Heart left ventricle (tissue), 16 donors: ENCODE results near the gene FAM228B. TPM values are rescaled to one million over a fixed set of nuclear protein-coding genes. Genes with fewer than 3 reads are reported as not detected.

Source experiments
- ATAC-seq, 4 donors: fragments of 200-7000 bp; cut with Tn5 transposase; one replicate each; pipeline ENCODE4 v1.9.1; 2020 to 2022; ENCODE audit warnings: moderate library complexity in 4 of 4, mild to moderate bottlenecking in 3 of 4, moderate number of reproducible peaks in 1 of 4
- DNase-seq, 5 donors: peaks; one replicate each; pipeline ENCODE4 v3.0.0-alpha.2; 2020
- H3K27ac ChIP-seq, 12 donors: fragments of 200-600 bp; sonication (generic) in 4 of 12; one replicate each; pipeline versions ENCODE4 v1.5.0 to v1.8.0; 2016 to 2022; ENCODE audit warnings: mild to moderate bottlenecking in 2 of 12
- H3K27me3 ChIP-seq, 9 donors: fragments of 200-600 bp; sonication (generic) in 2 of 9; one replicate each; pipeline versions ENCODE4 v1.5.1 to v1.8.0; 2016 to 2022; ENCODE audit warnings: mild to moderate bottlenecking in 3 of 9
- H3K36me3 ChIP-seq, 9 donors: fragments of 200-600 bp; sonication (generic) in 2 of 9; one replicate each; pipeline versions ENCODE4 v1.5.0 to v1.8.0; 2018 to 2022; ENCODE audit warnings: mild to moderate bottlenecking in 2 of 9
- H3K4me1 ChIP-seq, 12 donors: fragments of 200-600 bp; sonication (generic) in 4 of 12; one replicate each; pipeline versions ENCODE4 v1.5.0 to v1.8.0; 2016 to 2022; ENCODE audit warnings: mild to moderate bottlenecking in 3 of 12
- H3K4me3 ChIP-seq, 12 donors: fragments of 200-600 bp; sonication (generic) in 4 of 12; one replicate each; pipeline versions ENCODE4 v1.5.0 to v1.8.0; 2017 to 2022; ENCODE audit warnings: mild to moderate bottlenecking in 9 of 12, moderate library complexity in 4 of 12
- H3K9me3 ChIP-seq, 12 donors: fragments of 200-600 bp; sonication (generic) in 4 of 12; one replicate each; pipeline versions ENCODE4 v1.5.0 to v1.8.0; 2016 to 2022; ENCODE audit warnings: mild to moderate bottlenecking in 1 of 12
- POLR2A ChIP-seq, 2 donors: fragments of 450-650 bp; IDR thresholded peaks; one replicate each; pipeline ENCODE4 v1.6.1; 2017; ENCODE audit warnings: antibody characterized with exemption in 2 of 2, mild to moderate bottlenecking in 2 of 2, moderate library complexity in 2 of 2
- WGBS, 4 donors: extraction: QIAGEN DNeasy Blood & Tissue Kit in 2 of 4; methylation state at CpG; one replicate each; pipeline versions ENCODE4 v1.1.5 to v1.1.7; 2013 to 2018; 5-methylcytosine and 5-hydroxymethylcytosine counted together
- intact Hi-C, 10 donors: fragments of 100-400 bp; cut with DNase I; formaldehyde crosslinking; loops; one replicate each; pipeline versions ENCODE4 v1.11.1 to v1.14.2; 2022
- polyA plus RNA-seq, 2 donors: library from polyadenylated mRNA; stranded (reverse); fragments of 200-250 nt; gene quantifications; one replicate each; pipeline ENCODE4 v1.2.3, GENCODE V29; 2013
- total RNA-seq, 9 donors: library from RNA; depleted of rRNA in 2 of 9; stranded (reverse); fragments of >200 nt in 2 of 9; fragmentation: NEBNext Ultra II Directional in 3 of 9; extraction: Animal tissue kit (Norgen Biotek cat#: 25700) in 3 of 9; gene quantifications; one replicate each; pipeline versions ENCODE4 v1.1.0 to v1.2.4, GENCODE V29; 2016 to 2023
- TF ChIP-seq, protein P1 (sequence below), 12 donors: fragments of 200-600 bp; sonication (generic) in 4 of 12; IDR thresholded peaks; one replicate each; pipeline versions ENCODE4 v1.5.0 to v1.8.0; 2018 to 2022; ENCODE audit warnings: antibody characterized with exemption in 12 of 12, mild to moderate bottlenecking in 5 of 12
- donor health status: ischemic (EF 13 %, LVEDD 7.1; RV severe dilation, severe dysfunction).
- donor health status: healthy with polysubstance abuse.
- donor health status: DM: no; HTN: yes; CAD: no.
- donor health status: DM: no; HTN: no; CAD: no.
- donor health status: ischemic (EF 25% LVEDD 6.9; RV normal size, moderate dysfunction).
- donor health status: ischemic (EF 25% LVEDD 5.7; RV mildly dilated, moderate dysfunction).
- donor health status: healthy.
- donor health status: DM: yes; HTN: yes; CAD: no.
- donor health status: ischemic (EF 35%, LVEDD 5.7; RV mildly dilated, moderate dysfunction).
- donor health status: nonischemic (EF 11% LVEDD 7.7; RV severe dilation, severe dysfunction).
- donor health status: DM: yes; HTN: yes; CAD: no.
- donor health status: PGD.
- donor health status: ischemic (EF 29% LVEDD 5.4; RV normal size, mild dysfunction).
- donor health status: nonischemic (EF 23%, LVEDD 6.1; RV moderate dilation, normal function).

FAM228B gene
- total and polyA plus RNA-seq, 11 donors: 5.4 to 36.9 (median 21.2) TPM

DNA sequence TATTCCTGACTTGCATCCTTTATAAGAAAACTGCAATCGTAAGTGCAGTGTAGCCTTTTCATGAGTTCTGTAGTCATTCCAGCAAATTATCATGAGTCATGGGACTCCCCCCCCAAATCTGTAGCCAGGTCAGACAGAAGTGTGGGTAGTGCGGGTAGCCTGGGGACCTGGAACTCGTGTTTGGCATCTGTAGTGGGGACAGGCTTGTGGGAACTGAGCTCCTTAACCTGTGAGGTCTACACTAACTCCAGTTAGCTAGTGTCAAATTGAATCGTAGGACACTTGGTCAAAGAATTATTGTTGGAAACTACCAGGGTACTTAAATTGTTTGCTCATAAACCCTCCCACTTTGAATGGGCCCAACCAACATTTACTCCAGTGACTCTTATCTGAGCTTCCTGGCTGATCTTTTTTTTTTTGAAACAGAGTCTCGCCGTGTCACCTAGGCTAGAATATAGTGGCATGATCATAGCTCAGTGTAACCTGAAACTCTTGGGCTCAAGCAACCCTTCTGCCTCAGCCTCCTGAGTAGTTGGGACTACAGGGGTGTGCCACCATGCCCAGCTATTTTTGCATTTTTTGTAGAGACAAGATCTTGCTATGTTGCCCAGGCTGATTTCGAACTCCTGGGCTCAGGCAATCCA is 12.5 kb upstream of the FAM228B start:
- DNase-seq (no peak), ATAC-seq (peak in 2 of 4 donors; percentile 13 to 20)
- Histone ChIP-seq H3K4me3 (no peak overlapping the region), H3K27me3 (no peaks in the 10 kb centered on the region), H3K36me3 (peaks cover 0 to 3% (median 0%) of the 10 kb centered on the region in 9 donors), H3K27ac (peak overlapping the region in 3 of 12 donors; percentile 50 to 59 (median 55)), H3K9me3 (peaks cover 0 to 26% (median 3%) of the 10 kb centered on the region in 12 donors), H3K4me1 (peaks cover 0 to 8% (median 0%) of the 10 kb centered on the region in 12 donors)
- WGBS, 4 donors: 81 to 86% (median 83%) methylated on average over 7 of the region's 7 CpGs
- no peak for TF ChIP-seq POLR2A (IDR thresholded peaks at IDR 0.05)
- TF ChIP-seq, protein P1, sequence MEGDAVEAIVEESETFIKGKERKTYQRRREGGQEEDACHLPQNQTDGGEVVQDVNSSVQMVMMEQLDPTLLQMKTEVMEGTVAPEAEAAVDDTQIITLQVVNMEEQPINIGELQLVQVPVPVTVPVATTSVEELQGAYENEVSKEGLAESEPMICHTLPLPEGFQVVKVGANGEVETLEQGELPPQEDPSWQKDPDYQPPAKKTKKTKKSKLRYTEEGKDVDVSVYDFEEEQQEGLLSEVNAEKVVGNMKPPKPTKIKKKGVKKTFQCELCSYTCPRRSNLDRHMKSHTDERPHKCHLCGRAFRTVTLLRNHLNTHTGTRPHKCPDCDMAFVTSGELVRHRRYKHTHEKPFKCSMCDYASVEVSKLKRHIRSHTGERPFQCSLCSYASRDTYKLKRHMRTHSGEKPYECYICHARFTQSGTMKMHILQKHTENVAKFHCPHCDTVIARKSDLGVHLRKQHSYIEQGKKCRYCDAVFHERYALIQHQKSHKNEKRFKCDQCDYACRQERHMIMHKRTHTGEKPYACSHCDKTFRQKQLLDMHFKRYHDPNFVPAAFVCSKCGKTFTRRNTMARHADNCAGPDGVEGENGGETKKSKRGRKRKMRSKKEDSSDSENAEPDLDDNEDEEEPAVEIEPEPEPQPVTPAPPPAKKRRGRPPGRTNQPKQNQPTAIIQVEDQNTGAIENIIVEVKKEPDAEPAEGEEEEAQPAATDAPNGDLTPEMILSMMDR (IDR thresholded peaks at IDR 0.05): no peak
- intact Hi-C loops: no loop called here

DNA sequence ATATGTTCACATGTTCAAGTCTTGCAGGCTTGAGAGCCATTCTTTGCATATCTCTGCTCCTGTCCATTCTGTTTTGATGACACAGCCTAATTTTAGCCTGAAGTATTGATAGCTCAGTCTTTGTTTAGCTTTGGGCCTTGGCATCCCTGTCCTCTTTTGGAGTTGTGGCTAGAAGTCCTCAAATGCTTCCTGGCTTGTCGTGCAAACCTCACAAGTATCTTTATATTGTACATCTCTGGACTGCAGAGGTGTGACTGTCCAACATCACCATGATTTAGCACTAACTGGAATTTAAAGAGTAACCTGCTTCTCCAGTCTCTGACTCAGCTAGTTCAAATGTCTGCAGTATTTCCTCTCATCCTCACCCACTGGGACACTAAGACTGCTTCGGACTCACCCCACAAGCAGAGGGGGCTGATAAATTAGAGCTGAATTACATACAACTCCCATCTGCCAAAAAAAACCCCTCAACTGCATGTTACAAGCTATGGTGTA is 11.8 kb upstream of the FAM228B start:
- H3K4me3 ChIP-seq: no peak overlapping the region
- H3K27me3 ChIP-seq: no peaks in the 10 kb centered on the region
- WGBS, 4 donors: 46 to 56% (median 47%) methylated on average over 2 of the region's 2 CpGs
- peaks cover 0 to 8% (median 0%) of the 10 kb centered on the region in 12 donors for H3K4me1 ChIP-seq
- TF ChIP-seq, protein P1 (IDR thresholded peaks at IDR 0.05): no peak
- peaks cover 0 to 3% (median 0%) of the 10 kb centered on the region in 9 donors for H3K36me3 ChIP-seq
- H3K27ac ChIP-seq: peak overlapping the region in 4 of 12 donors; percentile 14 to 59 (median 52)
- peaks cover 0 to 24% (median 3%) of the 10 kb centered on the region in 12 donors for H3K9me3 ChIP-seq
- ATAC-seq: peak; percentile 49 to 84 (median 82)
- intact Hi-C loops: no loop called here
- DNase-seq: no peak

DNA sequence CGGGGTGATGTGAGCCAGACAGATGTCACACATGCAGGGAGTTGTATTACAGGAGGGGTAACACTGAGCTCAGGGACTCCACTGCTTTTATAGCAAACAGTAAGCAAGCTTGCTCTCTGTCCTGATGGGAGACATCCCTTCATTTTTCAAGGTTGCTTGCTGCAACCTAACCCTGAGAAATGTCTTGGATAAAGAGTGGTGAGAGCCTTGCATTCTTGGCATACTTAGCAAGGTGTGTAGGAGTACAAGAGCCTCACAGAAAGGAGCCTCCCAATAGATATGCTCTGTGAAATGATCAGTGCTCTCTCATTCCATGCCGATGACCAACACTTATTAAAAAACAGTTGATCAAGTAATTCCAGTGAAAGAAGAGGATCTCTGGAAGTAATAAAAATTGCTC is 8.2 kb upstream of the FAM228B start:
- no peak for TF ChIP-seq POLR2A (IDR thresholded peaks at IDR 0.05)
- no peak overlapping the region for H3K27ac ChIP-seq
- intact Hi-C loops: no loop called here
- H3K9me3 ChIP-seq: peaks cover 0 to 11% (median 0%) of the 10 kb centered on the region in 12 donors
- H3K36me3 ChIP-seq: peaks cover 0 to 6% (median 0%) of the 10 kb centered on the region in 9 donors
- ATAC-seq: no peak
- H3K4me1 ChIP-seq: peaks cover 0 to 8% (median 0%) of the 10 kb centered on the region in 12 donors
- DNase-seq: no peak
- no peaks in the 10 kb centered on the region for H3K27me3 ChIP-seq
- no peak overlapping the region for H3K4me3 ChIP-seq
- 40 to 42% (median 41%) methylated on average over 2 of the region's 2 CpGs for WGBS, 4 donors

DNA sequence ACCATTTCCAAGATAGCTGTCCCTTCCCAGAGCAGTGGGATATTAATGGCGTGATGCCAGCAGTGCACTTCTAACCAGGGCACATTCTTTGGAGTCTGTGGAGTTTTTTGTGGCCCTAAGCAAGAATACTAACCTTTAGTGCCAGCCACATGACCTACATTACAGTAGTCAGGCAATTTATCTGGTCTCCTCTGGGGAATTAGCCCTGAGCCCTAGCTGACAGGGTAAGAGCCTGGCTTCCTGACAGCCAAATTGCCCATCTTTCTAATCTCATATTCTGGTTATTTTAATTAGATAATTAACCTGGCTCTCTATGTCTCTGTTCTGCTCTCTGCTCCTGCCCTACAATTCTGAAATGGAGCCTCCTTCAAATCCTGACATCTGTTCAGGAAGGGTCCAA is 5.4 kb upstream of the FAM228B start:
- ATAC-seq: no peak
- no peak for DNase-seq
- TF ChIP-seq, protein P1 (IDR thresholded peaks at IDR 0.05): no peak
- TF ChIP-seq POLR2A (IDR thresholded peaks at IDR 0.05): no peak
- no peak overlapping the region for H3K27ac ChIP-seq
- 72 to 90% (median 82%) methylated on average over 1 of the region's 1 CpG for WGBS, 4 donors
- intact Hi-C loops: no loop called here
- H3K4me3 ChIP-seq: no peak overlapping the region
- H3K27me3 ChIP-seq: no peaks in the 10 kb centered on the region
- peaks cover 0 to 6% (median 0%) of the 10 kb centered on the region in 9 donors for H3K36me3 ChIP-seq
- H3K9me3 ChIP-seq: peaks cover 0 to 11% (median 0%) of the 10 kb centered on the region in 12 donors
- peaks cover 0 to 16% (median 3%) of the 10 kb centered on the region in 12 donors for H3K4me1 ChIP-seq
